ENCODE data around the gene SNTA1.

The SNTA1 gene

GRCh38 chr20:33419140-33419974 is 24.2 kb downstream of the SNTA1 start:
- no peak for DNase-seq

GRCh38 chr20:33418033-33418432 is 25.5 kb downstream of the SNTA1 start:
- DNase-seq = no peak
- Mint-ChIP-seq H3K27ac (no peak overlapping the region), H3K4me1 (no peaks in the 10 kb centered on the region), H3K4me3 (no peak overlapping the region), H3K9me3 (no peaks in the 10 kb centered on the region), H3K36me3 (ENCODE audit: low read depth) (no peaks in the 10 kb centered on the region), H3K27me3 (ENCODE audit: low read depth, poor library complexity) (peaks cover 2% of the 10 kb centered on the region)
- TF ChIP-seq CTCF (IDR thresholded peaks at IDR 0.05) = no peak

More at GRCh38 chr20:33419140-33419974, 24.2 kb downstream of the SNTA1 start:
- Mint-ChIP-seq H3K27ac (no peak overlapping the region), H3K27me3 (ENCODE audit: low read depth, poor library complexity) (peaks cover 2% of the 10 kb centered on the region), H3K4me1 (no peaks in the 10 kb centered on the region), H3K4me3 (no peak overlapping the region), H3K36me3 (ENCODE audit: low read depth) (no peaks in the 10 kb centered on the region), H3K9me3 (no peaks in the 10 kb centered on the region)
- no peak for TF ChIP-seq CTCF (IDR thresholded peaks at IDR 0.05)

- TF ChIP-seq CTCF (IDR thresholded peaks at IDR 0.05) = peak; percentile 48
- Mint-ChIP-seq H3K27ac (no peak overlapping the region), H3K4me3 (no peak overlapping the region), H3K9me3 (no peaks in the 10 kb centered on the region), H3K27me3 (ENCODE audit: low read depth, poor library complexity) (peaks cover 2% of the 10 kb centered on the region), H3K36me3 (ENCODE audit: low read depth) (no peaks in the 10 kb centered on the region), H3K4me1 (peaks cover 5% of the 10 kb centered on the region)
- DNase-seq = peak; percentile 23
These were observed 27.6 kb downstream of the SNTA1 start for GRCh38 chr20:33415948-33416347.

GRCh38 chr20:33412484-33412838 is 31.1 kb downstream of the SNTA1 start:
- no peak overlapping the region for H3K4me3 Mint-ChIP-seq
- H3K4me1 Mint-ChIP-seq = peaks cover 16% of the 10 kb centered on the region
- H3K27ac Mint-ChIP-seq = no peak overlapping the region
- peaks cover 2% of the 10 kb centered on the region for H3K27me3 Mint-ChIP-seq (ENCODE audit: low read depth, poor library complexity)
- H3K9me3 Mint-ChIP-seq = peaks cover under 1% of the 10 kb centered on the region
- DNase-seq = no peak
- H3K36me3 Mint-ChIP-seq (ENCODE audit: low read depth) = peaks cover 4% of the 10 kb centered on the region
- TF ChIP-seq CTCF (IDR thresholded peaks at IDR 0.05) = no peak

- no peak overlapping the region for H3K27ac Mint-ChIP-seq
- H3K36me3 Mint-ChIP-seq (ENCODE audit: low read depth) = peaks cover 9% of the 10 kb centered on the region
- H3K9me3 Mint-ChIP-seq = peaks cover 6% of the 10 kb centered on the region
- H3K27me3 Mint-ChIP-seq (ENCODE audit: low read depth, poor library complexity) = peaks cover 2% of the 10 kb centered on the region
- no peak for DNase-seq
- no peak overlapping the region for H3K4me3 Mint-ChIP-seq
- TF ChIP-seq CTCF (IDR thresholded peaks at IDR 0.05) = no peak
- peaks cover 16% of the 10 kb centered on the region for H3K4me1 Mint-ChIP-seq
These were observed 31.7 kb downstream of the SNTA1 start for GRCh38 chr20:33411711-33412483.
